Erythroblast (primary cell): ENCODE results near the gene STYXL1.
A peak's percentile ranks its signal among the peaks of the same experiment; 100 is the strongest.
"Not testable (repeated sequence)": the region's sequence is repeated elsewhere in the genome, so short reads cannot be mapped to it uniquely, and the experiment has no call there.

Experiments
- DNase-seq, 2 experiments: peaks; one replicate each; lab custom pipeline; 2025; lab: John Stamatoyannopoulos, UW
- GATA1 ChIP-seq: IDR thresholded peaks from 2 replicates; pipeline ENCODE4 v1.6.1; 2011; ENCODE audit warnings: low read depth, mild to moderate bottlenecking, control low read depth, low read length, moderate library complexity
- POLR2A ChIP-seq: IDR thresholded peaks from 2 replicates; pipeline ENCODE4 v1.6.1; 2011; ENCODE audit warnings: mild to moderate bottlenecking, low read length

The STYXL1 gene

DNA sequence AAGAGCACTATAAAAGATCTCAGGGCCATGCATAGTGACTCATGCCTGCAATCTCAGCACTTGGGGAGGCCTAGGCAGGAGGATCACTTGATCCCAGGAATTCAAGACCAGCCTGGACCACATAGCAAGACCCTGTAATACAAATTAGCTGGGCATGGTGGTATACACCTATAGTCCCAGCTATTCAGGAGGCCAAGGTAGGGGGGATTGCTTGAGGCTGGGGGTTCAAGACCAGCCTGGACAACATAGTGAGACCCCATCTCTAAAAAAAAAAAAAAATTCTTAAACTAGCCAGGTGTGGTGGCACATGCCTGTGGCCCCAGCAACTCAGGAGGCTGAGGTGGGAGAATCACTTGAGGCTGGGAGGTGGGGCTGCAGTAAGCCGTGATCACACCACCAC lies 15.8 kb downstream of the STYXL1 start:
- no peak for TF ChIP-seq POLR2A
- no peak for TF ChIP-seq GATA1
- DNase-seq = no peak

DNA sequence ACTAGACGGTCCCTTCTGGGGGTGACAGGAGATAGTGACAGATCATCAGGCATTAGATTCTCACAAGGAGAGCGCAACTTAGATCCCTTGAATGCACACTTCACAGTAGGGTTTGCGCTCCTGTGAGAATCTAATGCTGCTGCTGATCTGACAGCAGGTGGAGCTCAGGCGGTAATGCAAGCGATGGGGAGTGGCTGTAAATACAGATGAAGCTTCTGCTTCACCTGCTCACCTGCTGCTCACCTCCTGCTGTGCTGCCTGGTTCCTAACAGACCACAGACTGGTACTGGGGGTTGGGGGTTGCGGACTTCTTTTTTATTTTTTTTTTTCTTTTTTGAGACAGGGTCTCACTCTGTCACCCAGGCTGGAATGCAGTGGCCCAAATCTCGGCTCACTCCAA lies 18.1 kb downstream of the STYXL1 start:
- not testable (repeated sequence) for DNase-seq

DNA sequence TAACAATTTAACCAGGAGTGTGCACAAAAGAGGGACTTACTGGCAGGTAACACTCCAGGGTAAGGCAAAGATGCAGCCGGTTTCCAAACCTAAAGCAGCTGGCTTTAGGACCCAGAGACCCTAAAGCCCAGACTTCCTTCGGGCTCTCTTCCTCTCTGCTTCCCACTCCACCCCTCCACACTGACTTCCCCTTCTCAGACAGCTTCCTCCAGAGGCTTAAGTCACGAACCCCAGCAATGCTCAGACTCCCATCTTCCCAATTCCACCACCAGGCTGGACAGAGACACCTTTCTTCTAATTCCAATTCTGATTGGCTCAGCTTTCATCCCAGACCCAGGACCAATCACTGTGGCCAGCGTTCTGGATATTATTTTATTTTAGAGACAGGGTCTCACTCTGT lies 24.8 kb downstream of the STYXL1 start:
- DNase-seq = no peak

DNA sequence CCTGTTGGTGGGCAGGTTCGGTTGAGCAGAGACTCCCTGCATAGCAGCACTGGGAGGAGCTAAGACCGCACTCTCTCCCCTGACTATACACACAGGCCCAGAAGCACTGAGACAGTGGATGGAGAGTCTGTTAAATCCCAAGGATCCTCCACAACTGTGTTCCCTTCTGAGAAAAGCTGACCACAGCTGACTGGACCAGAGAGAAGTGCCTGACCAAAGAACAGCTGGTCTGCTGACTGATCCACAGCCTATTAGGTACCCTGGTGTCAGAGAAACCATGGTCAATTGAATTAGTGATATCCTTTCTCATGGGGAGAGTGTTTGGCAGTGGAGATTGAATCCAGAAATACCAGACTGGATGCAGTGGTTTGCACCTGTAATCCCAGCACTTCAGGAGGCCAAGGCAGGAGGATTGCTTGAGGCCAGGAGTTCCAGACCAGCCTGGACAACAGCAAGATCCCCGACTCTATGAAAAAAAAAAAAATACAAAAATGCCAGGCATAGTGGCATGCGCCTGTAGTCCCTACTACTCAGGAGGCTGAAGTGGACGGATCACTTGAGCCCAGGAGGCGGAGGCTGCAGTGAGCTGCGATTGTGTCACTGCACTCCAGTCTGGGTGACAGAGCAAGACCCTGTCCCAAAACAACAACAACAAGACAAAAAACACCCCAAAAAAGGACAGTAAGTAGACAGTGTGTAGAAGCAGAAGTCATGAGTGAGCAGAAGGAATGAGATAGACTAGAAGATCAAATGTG lies 25.6 kb downstream of the STYXL1 start:
- no peak for DNase-seq
- no peak for TF ChIP-seq POLR2A
- TF ChIP-seq GATA1 = no peak

More for the DNA sequence above, 24.8 kb downstream of the STYXL1 start:
- no peak for TF ChIP-seq GATA1
- TF ChIP-seq POLR2A = no peak

DNA sequence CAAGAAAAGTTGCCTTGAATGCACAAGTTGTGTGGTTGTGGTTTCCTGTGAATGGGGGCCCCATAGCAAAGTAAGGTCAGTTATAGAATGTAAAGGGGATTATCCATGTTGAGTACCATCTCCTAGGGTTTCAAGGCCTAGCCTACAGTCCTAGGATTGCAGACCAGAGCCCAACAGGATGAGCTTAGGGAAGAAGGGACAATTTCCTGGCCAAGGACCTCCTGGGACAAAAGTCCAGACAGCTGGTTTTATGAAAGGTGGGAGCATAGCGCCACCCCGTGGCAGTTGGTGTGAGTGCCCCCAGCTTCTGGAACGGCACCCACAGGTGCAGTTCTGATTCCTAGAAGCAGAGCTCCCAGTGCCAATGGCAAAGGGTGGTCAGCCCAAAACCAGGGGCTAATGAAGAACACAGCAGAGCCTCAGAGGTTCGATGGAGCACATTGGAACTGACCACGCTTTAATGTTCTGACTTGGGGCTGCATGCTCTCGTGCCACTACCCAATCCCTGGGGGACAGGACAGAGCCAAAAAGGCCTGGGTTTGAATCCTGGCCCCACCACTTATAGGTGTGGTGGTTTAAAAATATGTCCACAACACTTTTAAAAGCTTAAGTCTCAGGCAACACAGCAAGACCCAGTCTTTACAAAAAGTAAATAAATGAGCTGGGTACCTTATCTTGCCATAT lies 27.6 kb downstream of the STYXL1 start:
- DNase-seq = peak; percentile 70 to 88
- TF ChIP-seq GATA1 (no peak), POLR2A (no peak)

DNA sequence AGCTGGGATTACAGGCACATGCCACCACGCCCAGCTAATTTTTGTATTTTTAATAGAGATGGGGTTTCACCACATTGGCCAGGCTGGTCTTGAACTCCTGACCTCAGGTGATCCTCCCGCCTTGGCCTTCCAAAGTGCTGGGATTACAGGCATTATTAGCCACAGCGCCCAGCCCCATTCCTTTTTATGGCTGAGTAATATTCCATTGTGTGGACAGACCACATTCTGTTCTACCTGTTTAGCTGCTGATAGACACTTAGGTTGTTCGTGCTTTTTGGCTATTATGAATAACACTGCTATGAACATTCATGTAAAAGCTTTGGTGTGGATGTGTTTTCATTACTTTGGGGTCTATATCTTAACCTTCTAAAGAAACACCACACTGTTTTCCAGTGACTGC lies 29.3 kb downstream of the STYXL1 start:
- not testable (repeated sequence) for DNase-seq

DNA sequence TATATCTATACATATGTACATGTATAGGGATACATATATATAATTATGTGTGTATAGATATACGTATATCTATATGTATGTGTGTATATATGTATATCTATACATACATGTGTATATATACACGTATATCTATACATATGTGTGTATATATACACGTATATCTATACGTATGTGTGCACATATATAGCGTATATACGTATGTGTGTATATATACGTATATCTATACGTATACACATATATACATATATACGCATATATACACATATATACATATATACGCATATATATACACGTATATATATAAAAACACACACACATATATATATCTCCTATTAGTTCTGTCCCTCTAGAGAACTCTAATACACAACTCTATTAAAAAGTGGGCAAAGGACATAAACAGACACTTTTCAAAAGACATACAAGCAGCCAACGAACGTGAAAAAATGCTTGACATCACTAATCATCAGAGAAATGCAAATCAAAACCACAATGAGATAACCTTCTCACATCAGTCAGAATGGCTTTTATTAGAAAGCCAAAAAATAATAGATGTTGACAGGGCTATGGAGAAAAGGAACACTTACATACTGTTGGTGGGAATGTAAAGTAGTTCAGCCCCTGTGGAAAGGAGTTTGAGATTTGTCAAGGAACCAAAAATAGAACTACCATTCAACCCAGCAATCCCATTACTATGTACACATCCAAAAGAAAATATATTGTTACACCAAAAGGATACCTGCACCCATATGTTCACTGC lies 31.4 kb downstream of the STYXL1 start:
- no peak for DNase-seq
- TF ChIP-seq POLR2A (no peak), GATA1 (no peak)

DNA sequence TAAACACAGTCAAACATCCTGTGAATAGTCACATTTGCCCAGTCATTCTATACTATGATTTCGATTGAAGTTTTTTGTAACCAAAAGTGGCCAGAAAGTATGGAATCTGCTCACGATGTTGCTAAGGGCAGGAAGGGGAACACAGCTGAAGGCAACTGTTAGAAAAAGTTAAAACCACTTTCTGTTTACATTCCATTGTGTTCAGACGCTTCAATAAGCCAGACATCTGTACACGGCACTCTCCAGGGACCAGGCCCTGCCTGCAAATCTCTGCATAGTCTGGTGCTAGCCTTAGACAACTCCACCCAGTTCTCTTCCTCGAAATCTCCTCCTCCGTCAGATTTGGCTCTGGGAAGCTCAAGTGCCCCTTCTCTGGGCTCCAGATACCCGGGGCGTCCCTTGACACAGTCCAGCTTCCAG lies 36.3 kb downstream of the STYXL1 start:
- DNase-seq = no peak

DNA sequence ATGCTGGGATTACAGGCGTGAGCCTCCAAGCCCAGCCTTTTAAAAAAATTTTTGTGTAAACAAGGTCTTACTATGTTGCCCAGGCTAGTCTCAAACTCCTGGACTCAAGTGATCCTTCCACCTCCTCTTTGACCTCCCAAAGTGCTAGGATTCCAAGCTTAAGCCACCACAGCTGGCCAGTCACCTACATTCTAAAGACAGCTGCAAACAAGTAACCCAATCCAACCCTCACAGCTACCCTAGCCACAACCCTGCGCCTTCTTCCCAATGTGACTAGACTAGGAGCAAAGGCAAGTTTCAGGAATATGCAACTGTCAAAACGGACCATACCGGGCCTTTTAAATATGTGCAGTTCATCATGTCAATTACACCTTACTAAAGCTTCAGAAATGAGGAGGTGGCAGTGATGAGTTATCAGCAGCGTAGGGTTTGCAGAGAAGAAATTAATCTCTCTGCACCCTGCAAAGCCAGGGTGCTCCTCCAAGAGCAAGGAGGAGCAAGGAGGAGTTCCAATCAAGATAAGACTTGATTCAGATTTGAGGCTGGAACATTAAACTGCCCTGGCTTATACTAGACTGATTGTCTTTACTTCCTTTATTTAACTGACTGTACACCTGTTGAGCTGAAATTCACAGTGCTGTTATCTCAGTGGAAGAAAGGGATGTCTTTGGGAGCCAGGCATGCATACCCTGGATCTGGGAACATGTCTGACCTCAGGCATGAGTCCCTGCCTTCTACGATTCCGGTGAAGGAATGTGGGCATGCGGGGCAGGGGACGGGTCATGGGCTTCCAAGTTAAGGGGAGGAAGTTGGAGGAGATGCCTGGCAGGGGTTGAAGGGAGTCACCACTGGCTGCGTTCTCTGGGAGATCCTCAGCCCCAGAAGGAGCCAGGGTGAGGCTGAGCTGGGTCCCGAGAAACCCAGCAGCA lies 37.9 kb downstream of the STYXL1 start:
- TF ChIP-seq POLR2A (no peak), GATA1 (no peak)
- no peak for DNase-seq

More for the DNA sequence above, 36.3 kb downstream of the STYXL1 start:
- TF ChIP-seq GATA1 (no peak), POLR2A (no peak)

DNA sequence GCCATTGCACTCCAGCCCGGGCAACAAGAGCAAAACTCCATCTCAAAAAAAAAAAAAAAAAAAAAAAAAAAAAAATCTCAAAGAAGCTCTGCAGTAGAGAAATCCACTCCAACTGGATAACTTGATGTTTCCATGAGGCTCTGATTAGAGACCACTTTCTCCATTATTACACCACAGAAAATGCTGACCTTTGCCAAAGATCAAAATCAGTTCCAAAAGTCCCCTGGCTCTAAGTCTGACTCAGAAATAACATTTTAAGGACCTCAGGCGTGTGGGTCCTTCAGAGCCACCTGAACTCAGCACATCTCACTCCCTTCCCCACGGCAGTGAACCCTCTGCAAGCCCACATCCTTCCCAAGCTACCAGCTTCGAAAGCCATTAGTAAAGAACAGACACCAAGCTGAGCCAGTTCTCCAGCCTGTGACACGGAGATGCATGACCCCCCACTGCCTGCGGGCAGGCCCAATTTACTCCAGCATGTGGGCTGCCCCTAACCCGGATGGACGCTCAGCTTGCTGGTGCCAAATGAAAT lies 39.6 kb downstream of the STYXL1 start:
- no peak for DNase-seq
- no peak for TF ChIP-seq POLR2A
- TF ChIP-seq GATA1 = no peak

DNA sequence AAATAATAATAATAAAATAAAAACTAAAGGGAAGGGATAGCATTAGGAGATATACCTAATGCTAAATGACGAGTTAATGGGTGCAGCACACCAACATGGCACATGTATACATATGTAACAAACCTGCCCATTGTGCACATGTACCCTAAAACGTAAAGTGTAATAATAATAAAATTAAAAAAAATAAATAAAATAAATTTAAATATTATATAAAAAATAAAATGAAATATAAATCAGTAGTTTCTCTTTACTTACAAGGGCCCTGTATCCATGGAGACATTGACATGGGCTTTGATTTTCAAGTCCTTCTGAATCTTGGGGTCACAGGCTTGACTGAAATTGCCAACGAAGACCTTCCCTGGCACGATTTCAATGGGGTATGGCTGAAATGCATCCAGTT lies 42.8 kb downstream of the STYXL1 start:
- DNase-seq = not testable (repeated sequence)

DNA sequence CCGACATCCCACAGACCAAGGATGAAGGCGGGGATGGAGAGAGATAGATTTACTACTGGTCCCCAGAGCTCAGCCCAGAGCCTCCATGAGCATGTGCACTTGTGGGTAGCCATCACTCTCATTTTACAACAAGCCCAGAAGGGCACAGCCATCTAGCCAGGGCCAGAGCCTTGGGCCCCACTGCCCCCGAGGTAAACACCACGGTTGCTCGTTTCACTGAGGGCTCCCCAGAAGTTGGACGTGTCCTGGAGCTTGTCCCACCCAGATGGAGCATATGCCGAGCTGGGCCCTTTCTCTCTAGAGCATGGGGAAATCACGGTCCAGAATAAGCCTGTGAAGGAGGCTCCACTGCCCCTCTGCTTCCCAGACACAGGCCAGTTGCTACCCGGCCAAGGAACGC lies 44.4 kb downstream of the STYXL1 start:
- TF ChIP-seq GATA1 (no peak), POLR2A (no peak)
- DNase-seq = no peak

DNA sequence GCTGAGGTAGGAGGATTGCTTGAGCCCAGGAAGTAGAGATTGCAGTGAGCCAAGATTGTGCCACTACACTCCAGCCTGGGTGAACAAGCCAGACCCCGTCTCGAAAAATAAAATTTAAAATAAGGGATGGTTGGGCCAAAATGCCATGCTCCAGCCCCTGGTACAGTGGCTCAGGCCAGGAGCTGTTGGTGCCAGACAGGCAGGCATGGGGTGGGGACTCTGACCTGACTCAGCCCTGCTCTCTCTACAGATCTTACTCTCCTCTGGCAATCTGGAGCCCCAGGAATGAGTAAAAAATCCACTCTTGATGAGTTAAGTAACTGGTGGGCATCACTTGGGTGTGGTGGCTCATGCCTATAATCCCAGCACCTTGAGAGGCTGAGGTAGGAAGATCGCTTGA lies 45.0 kb downstream of the STYXL1 start:
- no peak for TF ChIP-seq GATA1
- TF ChIP-seq POLR2A = no peak
- DNase-seq = no peak
